Dedifferentiated amniotic fluid mesenchymal stem cell (primary cell): ENCODE data around the gene MAST4.

Experiments used
- DNase-seq: peaks from one replicate; pipeline ENCODE4 v3.0.0-alpha.2; 2016; ENCODE audit errors: extremely low spot score

MAST4 gene

DNA sequence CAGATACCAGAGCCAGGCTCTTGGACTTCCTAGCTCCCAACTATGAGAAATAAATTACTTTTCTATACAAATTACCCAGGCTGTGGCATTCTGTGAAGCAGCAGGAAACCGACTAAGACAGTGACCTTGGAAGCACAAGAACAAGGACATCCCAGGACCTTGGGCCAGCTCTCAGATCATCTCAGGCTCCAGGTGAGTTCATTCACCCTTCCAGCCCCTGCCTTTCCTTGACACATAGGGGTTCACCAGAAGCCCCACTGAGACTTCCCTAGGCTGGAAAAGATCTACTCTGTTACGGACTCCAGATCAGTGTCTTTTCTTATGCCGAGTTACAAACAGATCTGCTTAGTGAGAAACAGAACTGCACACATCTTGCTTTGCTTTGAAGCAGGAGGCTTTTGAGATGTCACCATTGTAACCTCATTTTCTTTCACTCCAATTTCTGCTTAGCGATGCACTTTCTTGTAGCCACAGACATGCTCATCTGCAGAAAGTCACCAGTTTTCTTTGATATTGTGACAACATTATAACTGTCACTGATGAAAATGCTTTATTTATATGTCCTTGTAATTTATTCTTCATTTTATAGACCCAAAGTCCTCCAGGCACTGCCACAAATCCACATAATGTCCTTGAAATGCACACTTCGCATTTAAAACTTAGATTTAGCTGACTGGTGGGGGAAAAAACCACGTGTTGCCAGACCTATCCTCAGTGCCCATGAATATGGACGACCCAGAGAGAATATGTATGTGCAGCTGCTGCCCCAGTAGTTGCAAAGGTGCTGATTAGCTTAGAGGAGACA lies 592.3 kb downstream of the MAST4 start:
- DNase-seq = no peak

DNA sequence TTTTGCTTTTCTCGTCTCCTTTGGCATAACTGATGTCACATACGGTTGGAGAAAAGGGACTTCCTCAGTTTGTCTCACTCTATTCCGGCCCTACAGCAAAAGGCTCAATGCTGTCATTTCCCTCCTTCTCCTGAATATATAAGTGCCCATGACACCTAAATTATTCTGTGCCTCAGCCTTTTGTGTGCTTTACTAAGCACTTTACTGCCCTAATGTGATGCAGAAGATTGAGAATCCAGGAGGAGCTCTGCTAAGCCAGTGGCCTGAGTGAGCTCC lies 592.8 kb downstream of the MAST4 start:
- DNase-seq = no peak

DNA sequence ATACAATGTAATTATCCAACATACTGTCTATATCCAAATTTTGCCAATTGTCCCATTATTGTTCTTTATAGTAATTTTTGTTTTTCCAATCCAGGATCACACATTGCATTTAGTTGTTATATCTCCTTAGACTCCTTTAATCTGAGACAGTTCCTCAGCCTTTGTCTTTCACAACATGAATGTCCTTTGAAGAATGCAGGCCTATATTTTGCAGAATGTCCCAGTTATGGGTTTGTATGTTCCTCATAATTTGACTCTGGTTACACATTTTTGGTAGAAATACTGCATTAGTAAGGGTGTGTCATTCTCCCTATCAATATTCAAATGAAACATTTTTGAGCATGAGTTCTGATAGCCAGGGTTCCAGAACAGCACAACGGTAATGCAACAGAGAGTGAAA lies 593.7 kb downstream of the MAST4 start:
- no peak for DNase-seq

DNA sequence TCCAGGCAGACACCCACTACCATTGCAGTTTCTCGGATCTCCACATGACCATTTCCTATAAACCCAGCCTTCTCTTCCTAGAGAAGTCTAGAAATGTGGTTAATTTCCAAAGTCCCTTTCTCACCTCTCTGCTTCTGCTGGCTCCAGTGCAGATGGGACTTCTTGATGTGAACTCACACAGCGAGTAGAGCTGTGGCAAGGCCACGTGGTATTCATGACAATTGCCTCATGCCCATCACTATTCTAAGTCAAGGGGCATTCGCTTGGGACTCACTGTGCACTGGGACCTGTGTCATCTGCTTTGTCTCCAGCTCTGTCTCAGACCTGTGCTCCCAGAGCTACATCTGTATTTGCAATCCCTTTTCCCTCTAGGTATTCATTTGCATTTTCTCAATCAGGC lies 594.2 kb downstream of the MAST4 start:
- no peak for DNase-seq

DNA sequence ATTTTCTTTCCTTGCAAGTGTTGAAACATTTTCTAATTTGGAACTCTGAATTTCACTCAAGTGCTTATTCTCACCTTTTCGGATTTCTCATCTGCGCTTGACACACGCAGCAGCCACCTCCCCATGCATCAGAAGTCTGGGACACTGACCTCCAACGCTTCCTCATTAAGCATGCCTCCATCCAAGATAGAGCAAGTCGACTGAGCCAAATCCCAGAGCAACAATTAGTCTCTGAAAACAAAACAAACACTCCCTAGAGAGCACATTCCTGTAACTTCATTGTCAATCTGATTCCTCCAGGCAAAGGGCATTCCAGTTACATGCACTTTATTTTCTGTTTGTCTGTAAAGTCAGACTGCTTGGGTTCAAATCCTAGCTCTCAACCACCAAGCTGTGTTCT lies 594.7 kb downstream of the MAST4 start:
- no peak for DNase-seq

- DNase-seq = no peak
Measured at GRCh38 chr5:67192719-67193438, 596.7 kb downstream of the MAST4 start.

GRCh38 chr5:67193439-67193807 lies 597.2 kb downstream of the MAST4 start:
- DNase-seq = no peak

- no peak for DNase-seq
Measured at GRCh38 chr5:67194166-67194565, 598.0 kb downstream of the MAST4 start.

DNA sequence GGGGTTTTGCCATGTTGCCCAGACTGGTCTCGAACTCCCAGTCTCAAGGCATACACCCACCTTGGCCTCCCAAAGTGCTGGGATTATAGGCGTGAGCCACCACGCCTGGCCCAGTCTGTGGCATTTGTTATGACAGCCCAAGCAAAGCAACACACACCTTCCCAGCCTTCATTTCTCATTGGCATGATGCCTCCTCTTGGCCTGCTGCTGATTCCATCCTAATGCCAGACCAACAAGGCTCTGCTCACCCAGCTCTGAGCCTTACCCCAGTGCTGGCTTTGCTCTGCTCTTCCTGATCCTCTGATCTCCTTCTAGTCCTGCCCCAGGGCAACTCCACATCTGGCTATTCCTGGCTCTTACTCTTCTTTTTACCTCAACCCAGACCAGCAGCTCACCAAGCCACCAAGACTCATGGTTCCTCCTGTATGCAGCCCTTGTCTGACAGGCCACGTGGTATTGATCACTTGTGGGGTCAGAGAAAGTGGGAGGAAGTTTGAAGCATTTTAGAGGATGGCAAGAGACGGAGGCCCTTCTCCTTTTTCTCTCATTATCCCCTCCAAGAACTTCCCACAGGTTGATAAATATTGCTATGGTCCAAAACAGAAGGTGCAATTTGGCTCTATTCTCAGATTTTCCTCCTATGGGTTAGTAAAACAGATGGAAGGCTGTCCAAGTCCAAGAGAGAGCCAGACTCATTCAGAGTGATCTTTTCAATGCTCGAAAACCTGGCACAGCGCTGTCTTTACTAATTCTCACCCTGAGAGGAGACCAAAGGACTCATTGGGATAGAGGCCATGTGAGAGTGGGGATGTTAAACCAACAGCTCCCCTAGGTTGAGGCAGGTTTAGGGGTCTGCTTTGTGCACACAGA lies 599.4 kb downstream of the MAST4 start:
- no peak for DNase-seq

GRCh38 chr5:67196537-67197059 lies 600.4 kb downstream of the MAST4 start, which contains the start of gene CD180:
CD180 (minus strand) TSS chr5:67196799; CDS start chr5:67196641, 158 bp downstream.
- no peak for DNase-seq

- DNase-seq = no peak
Measured at GRCh38 chr5:67197536-67197935, 601.3 kb downstream of the MAST4 start.

- DNase-seq = no peak
Measured at GRCh38 chr5:67198917-67199316, 602.7 kb downstream of the MAST4 start.

DNA sequence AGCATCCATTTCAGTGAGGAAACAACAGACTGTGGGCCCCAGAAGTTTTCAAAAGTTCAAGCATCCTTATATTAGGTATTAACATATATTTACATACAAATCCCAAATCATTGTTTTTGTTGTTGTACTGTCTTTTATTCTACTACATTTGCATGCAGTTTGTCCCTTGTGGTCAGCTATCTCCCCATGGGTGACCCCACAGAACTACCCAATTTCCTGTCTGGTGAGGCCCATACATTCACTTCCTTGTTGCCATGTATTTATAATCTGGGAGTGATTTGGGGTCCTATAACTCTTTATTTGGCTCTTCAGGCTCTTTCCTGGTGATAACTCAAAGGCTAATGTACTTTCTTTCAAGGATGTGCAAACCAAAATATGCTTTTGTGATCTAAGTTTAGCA lies 603.7 kb downstream of the MAST4 start:
- DNase-seq = no peak

- DNase-seq = no peak
Measured at GRCh38 chr5:67200809-67201562, 604.8 kb downstream of the MAST4 start.

GRCh38 chr5:67201897-67202549 lies 605.8 kb downstream of the MAST4 start:
- DNase-seq = no peak

DNA sequence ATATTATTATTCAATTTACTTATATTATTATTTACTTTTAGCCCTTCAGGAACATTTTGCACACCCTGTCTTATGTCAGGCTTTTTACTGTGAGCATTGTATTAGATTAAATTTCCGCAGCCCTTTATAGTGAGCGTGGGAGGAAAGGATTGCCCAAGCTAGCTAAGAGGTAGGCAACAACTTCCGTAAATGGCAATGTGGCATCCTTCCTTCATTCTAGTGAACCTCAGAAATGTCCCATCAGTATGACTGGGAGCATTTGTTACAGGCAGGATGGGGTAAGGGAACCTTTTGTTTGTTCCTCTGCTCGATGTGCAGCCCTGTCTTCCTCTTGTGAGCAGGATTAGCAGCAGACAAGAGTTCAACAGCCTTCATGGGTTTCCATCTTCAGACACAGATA lies 606.6 kb downstream of the MAST4 start:
- DNase-seq = no peak

DNA sequence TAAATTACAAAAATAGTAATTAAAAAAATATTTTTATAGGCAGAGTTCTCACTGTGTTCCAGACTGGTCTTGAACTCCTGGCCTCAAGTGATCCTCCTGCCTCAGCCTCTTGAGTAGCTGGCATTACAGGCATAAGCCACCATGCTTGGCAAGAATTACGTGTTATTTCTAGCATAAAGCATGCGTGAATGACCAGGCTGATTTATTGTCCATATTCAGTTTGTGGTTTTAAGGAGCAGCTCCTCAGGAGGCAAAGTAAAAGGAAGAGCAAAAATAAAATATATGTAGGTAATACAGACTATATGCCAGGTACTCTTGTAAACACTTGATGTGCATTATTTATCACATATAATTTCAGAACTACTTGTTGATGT lies 607.5 kb downstream of the MAST4 start:
- DNase-seq = no peak

DNA sequence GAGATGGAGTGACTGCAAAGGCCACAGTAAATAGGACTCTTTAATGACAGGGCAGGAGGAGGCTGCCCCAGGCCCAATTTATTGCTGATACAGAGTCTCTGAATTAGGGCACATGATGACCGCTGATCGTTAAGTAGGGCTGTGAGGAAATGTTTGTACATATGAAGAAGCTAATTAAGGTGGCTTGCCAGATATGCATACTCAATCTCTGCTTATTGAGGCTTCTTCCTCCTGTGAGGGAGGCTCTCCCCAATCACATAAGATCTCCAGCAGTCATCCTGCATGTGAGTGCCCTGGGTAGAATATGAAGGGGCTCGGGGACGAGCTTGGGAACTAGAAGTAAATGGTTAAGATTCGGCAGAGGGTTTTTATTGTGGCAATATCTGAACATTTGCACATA lies 608.6 kb downstream of the MAST4 start:
- DNase-seq = no peak

DNA sequence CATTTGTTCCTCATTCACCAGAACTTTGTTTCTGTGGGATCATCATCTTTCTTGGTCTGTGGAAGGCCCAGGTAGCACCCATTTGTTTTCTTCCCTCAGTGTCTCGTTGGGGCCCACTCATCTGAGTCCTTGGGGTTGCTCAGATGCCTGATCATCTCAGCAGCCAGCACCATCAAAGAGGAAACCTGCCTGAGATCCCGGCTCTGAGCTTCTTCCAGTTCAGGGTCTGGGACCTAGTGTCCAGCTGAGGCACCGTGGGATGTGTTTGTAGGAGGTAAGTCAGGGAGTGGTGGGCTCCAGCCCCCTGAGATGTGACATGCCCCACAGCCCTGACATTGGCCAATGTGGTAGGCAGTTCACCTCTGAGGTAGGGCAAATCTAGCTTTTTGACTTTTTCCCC lies 609.8 kb downstream of the MAST4 start:
- no peak for DNase-seq

- DNase-seq = no peak
Measured at GRCh38 chr5:67206461-67206860, 610.3 kb downstream of the MAST4 start.

DNA sequence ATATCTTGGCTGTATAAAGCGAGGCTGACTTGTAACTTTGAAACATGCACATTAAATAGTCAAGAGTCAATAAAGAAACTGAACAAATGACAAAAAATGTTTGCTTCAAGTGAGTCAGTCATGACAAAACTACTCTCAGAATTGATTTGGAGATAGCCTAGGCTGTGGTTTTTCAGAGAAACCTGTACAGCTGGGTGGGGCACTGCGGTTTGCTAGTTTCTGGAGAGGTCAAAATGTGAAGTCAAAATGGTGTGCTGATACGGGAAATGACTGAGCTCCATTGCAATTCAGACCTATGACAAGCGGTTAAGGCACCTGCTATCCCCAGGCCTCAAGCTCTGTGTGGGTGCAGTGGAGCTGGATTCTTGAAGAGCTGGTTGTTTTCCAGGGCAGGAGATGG lies 610.7 kb downstream of the MAST4 start:
- DNase-seq = no peak
